Loucy (cell line): ENCODE data around the gene CACNA2D4.
A peak's percentile ranks its signal among the peaks of the same experiment; 100 is the strongest.

Source experiments
- H2AFZ ChIP-seq: fragments of 200-600 bp; sonication (generic); 2 replicates; pipeline ENCODE4 v1.6.0; 2016; ENCODE audit warnings: antibody characterized with exemption, mild to moderate bottlenecking, low read length, moderate library complexity
- H3F3A ChIP-seq: fragments of 200-600 bp; 2 replicates; pipeline ENCODE4 v1.6.0; 2016; ENCODE audit warnings: antibody characterized with exemption, low read depth, mild to moderate bottlenecking
- H3K27me3 ChIP-seq: fragments of 200-600 bp; sonication (generic); 2 replicates; pipeline ENCODE4 v1.6.1; 2014; ENCODE audit warnings: low read length, mild to moderate bottlenecking; ENCODE audit not compliant: insufficient read depth, poor library complexity, severe bottlenecking
- H3K36me3 ChIP-seq: fragments of 200-600 bp; sonication (generic); 2 replicates; pipeline ENCODE4 v1.6.1; 2016; ENCODE audit warnings: low read length; ENCODE audit not compliant: insufficient read depth
- H3K4me1 ChIP-seq: fragments of 200-600 bp; sonication (generic); 2 replicates; pipeline ENCODE4 v1.5.1; 2014; ENCODE audit warnings: low read length, mild to moderate bottlenecking; ENCODE audit not compliant: insufficient read depth, poor library complexity, severe bottlenecking
- H3K4me2 ChIP-seq: fragments of 200-600 bp; sonication (generic); 2 replicates; pipeline ENCODE4 v1.6.0; 2014; ENCODE audit warnings: antibody characterized with exemption, low read length, low read depth, mild to moderate bottlenecking; ENCODE audit not compliant: poor library complexity, severe bottlenecking
- H3K4me3 ChIP-seq: fragments of 200-600 bp; sonication (generic); 2 replicates; pipeline ENCODE4 v1.5.1; 2014; ENCODE audit warnings: low read length, mild to moderate bottlenecking, mixed read lengths; ENCODE audit not compliant: poor library complexity, severe bottlenecking
- H3K79me2 ChIP-seq: fragments of 200-600 bp; sonication (generic); 2 replicates; pipeline ENCODE4 v1.6.1; 2014; ENCODE audit warnings: low read length; ENCODE audit not compliant: insufficient read depth
- H3K9ac ChIP-seq: fragments of 200-600 bp; sonication (generic); 2 replicates; pipeline ENCODE4 v1.6.0; 2014; ENCODE audit warnings: mild to moderate bottlenecking, low read depth, low read length, moderate library complexity; ENCODE audit not compliant: poor library complexity, severe bottlenecking
- H3K9me2 ChIP-seq: fragments of 200-600 bp; sonication (generic); replicated peaks from 2 replicates; pipeline ENCODE4 v1.6.1; 2016; ENCODE audit warnings: low read depth, low read length, mixed read lengths
- H3K9me3 ChIP-seq: fragments of 200-600 bp; sonication (generic); 2 replicates; pipeline ENCODE4 v1.6.1; 2014; ENCODE audit warnings: mild to moderate bottlenecking, antibody characterized with exemption, low read length, low read depth; ENCODE audit not compliant: insufficient read depth
- H4K20me1 ChIP-seq: fragments of 200-600 bp; sonication (generic); 2 replicates; pipeline ENCODE4 v1.6.0; 2014; ENCODE audit warnings: antibody characterized with exemption, low read length, mild to moderate bottlenecking; ENCODE audit not compliant: insufficient read depth, poor library complexity, severe bottlenecking
- CTCF ChIP-seq: fragments of 200-600 bp; sonication (generic); conservative IDR thresholded peaks from 2 replicates; pipeline ENCODE4 v1.5.1; 2014; ENCODE audit warnings: mild to moderate bottlenecking, antibody characterized with exemption, low read length
- EZH2phosphoT487 ChIP-seq: fragments of 200-600 bp; IDR thresholded peaks from 2 replicates; pipeline ENCODE4 v1.6.1; 2018; ENCODE audit warnings: antibody characterized with exemption, mild to moderate bottlenecking, moderate library complexity, borderline replicate concordance

Gene CACNA2D4

GRCh38 chr12:1852076-1852475 is 66.4 kb downstream of the CACNA2D4 start:
- H3K27me3 ChIP-seq = peaks cover 7% of the 10 kb centered on the region
- no peak for TF ChIP-seq CTCF
- TF ChIP-seq EZH2phosphoT487 = no peak

GRCh38 chr12:1851151-1851701 is 67.2 kb downstream of the CACNA2D4 start:
- Histone ChIP-seq H3K36me3 (no peaks in the 10 kb centered on the region), H2AFZ (no peak overlapping the region), H3K9me3 (peaks cover 19% of the 10 kb centered on the region; the same call in 1 of the 2 replicates), H3K79me2 (no peaks in the 10 kb centered on the region), H4K20me1 (no peaks in the 10 kb centered on the region), H3F3A (no peaks in the 10 kb centered on the region), H3K9ac (no peak overlapping the region), H3K9me2 (no peaks in the 10 kb centered on the region), H3K4me3 (peak overlapping the region; percentile 39), H3K4me2 (peak overlapping the region; percentile 34), H3K27me3 (peaks cover 7% of the 10 kb centered on the region), H3K4me1 (peaks cover 22% of the 10 kb centered on the region)
- TF ChIP-seq EZH2phosphoT487 = no peak
- no peak for TF ChIP-seq CTCF

More at GRCh38 chr12:1852076-1852475, 66.4 kb downstream of the CACNA2D4 start:
- H3K9me2 ChIP-seq = no peaks in the 10 kb centered on the region
- H2AFZ ChIP-seq = no peak overlapping the region
- no peaks in the 10 kb centered on the region for H3K79me2 ChIP-seq
- peaks cover 22% of the 10 kb centered on the region for H3K4me1 ChIP-seq
- no peaks in the 10 kb centered on the region for H3K36me3 ChIP-seq
- H3K4me2 ChIP-seq = peak overlapping the region; percentile 34
- no peaks in the 10 kb centered on the region for H4K20me1 ChIP-seq
- peaks cover 23% of the 10 kb centered on the region; the same call in 1 of the 2 replicates for H3K9me3 ChIP-seq
- peak overlapping the region; percentile 39 for H3K4me3 ChIP-seq
- H3F3A ChIP-seq = no peaks in the 10 kb centered on the region
- H3K9ac ChIP-seq = no peak overlapping the region

DNA sequence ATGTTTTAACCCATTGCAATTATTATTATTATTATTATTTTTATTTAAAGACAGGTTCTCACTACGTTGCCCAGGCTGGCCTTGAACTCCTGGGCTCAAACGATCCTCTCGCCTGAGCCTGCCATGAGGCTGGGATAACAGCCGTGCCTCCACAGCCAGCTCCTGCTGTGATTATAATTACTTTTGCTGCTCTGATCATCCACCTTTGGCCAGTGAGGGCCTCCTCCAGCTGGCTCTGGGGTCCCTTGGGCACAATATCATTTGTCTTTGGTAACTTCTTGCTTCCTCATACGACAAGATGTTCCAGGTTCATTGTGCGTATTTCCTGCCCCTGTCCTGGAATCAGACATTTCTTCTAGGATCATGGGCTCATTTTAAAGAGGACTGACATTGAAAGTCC is 69.7 kb downstream of the CACNA2D4 start:
- peaks cover 22% of the 10 kb centered on the region for H3K4me1 ChIP-seq
- H3F3A ChIP-seq = no peaks in the 10 kb centered on the region
- H3K27me3 ChIP-seq = no peaks in the 10 kb centered on the region
- no peaks in the 10 kb centered on the region for H3K9me3 ChIP-seq
- no peak overlapping the region for H2AFZ ChIP-seq
- no peak for TF ChIP-seq EZH2phosphoT487
- no peak for TF ChIP-seq CTCF
- no peak overlapping the region for H3K9ac ChIP-seq
- H3K36me3 ChIP-seq = no peaks in the 10 kb centered on the region
- no peak overlapping the region for H3K4me3 ChIP-seq
- no peak overlapping the region for H3K4me2 ChIP-seq
- no peaks in the 10 kb centered on the region for H3K79me2 ChIP-seq
- H3K9me2 ChIP-seq = no peaks in the 10 kb centered on the region
- no peaks in the 10 kb centered on the region for H4K20me1 ChIP-seq
